GM21825 (cell line): ENCODE results near the gene OTOP3.

Experiments
- ATAC-seq: cut with Tn5 transposase; IDR thresholded peaks from one replicate; pipeline ENCODE4 v1.9.1; 2021; ENCODE audit warnings: mild to moderate bottlenecking, moderate library complexity; ENCODE audit not compliant: unreplicated experiment

The OTOP3 gene

GRCh38 chr17:74916136-74916850 lies 19.4 kb upstream of the OTOP3 start:
- no peak for ATAC-seq

- ATAC-seq = no peak
These were observed 18.9 kb upstream of the OTOP3 start for GRCh38 chr17:74916851-74917199.

- no peak for ATAC-seq
These were observed 18.3 kb upstream of the OTOP3 start for GRCh38 chr17:74917430-74917829.

GRCh38 chr17:74918906-74919305 lies 16.8 kb upstream of the OTOP3 start:
- ATAC-seq = no peak

GRCh38 chr17:74919440-74920305 lies 16.0 kb upstream of the OTOP3 start:
- no peak for ATAC-seq

- no peak for ATAC-seq
These were observed 15.4 kb upstream of the OTOP3 start for GRCh38 chr17:74920306-74920620.

- no peak for ATAC-seq
These were observed 15.1 kb upstream of the OTOP3 start for GRCh38 chr17:74920642-74921025.

- ATAC-seq = no peak
These were observed 14.5 kb upstream of the OTOP3 start for GRCh38 chr17:74921026-74921681.

- no peak for ATAC-seq
These were observed 13.9 kb upstream of the OTOP3 start for GRCh38 chr17:74921769-74922168.

GRCh38 chr17:74922172-74922571 lies 13.5 kb upstream of the OTOP3 start:
- ATAC-seq = no peak

GRCh38 chr17:74922694-74923537 lies 12.8 kb upstream of the OTOP3 start, which contains the start of gene USH1G:
Gene USH1G (minus strand): TSS chr17:74923255. CDS start chr17:74923073, 182 bp downstream.
- ATAC-seq = no peak

- ATAC-seq = no peak
These were observed 12.0 kb upstream of the OTOP3 start for GRCh38 chr17:74923538-74924249.

GRCh38 chr17:74924250-74924948 lies 11.3 kb upstream of the OTOP3 start, which contains the start of gene OTOP2:
Gene OTOP2 (plus strand): TSS chr17:74924273. CDS start chr17:74924633, 360 bp downstream.
- ATAC-seq = no peak

- no peak for ATAC-seq
These were observed 10.5 kb upstream of the OTOP3 start for GRCh38 chr17:74925242-74925641.

GRCh38 chr17:74928786-74929185 lies 6.9 kb upstream of the OTOP3 start:
- no peak for ATAC-seq

- no peak for ATAC-seq
These were observed 5.1 kb upstream of the OTOP3 start for GRCh38 chr17:74930535-74931036.

GRCh38 chr17:74935048-74935447 lies 650 bp upstream of the OTOP3 start:
- no peak for ATAC-seq

GRCh38 chr17:74936470-74936799 lies 737 bp downstream of the OTOP3 start:
- ATAC-seq = no peak
